ENCODE results near the gene NTF3. TPM values are rescaled to one million over a fixed set of nuclear protein-coding genes. Genes with fewer than 3 reads are reported as not detected.

Gene NTF3
- polyA plus RNA-seq, 1 of the 3 experiments (the other 2 are of a cell fraction): not detected

DNA sequence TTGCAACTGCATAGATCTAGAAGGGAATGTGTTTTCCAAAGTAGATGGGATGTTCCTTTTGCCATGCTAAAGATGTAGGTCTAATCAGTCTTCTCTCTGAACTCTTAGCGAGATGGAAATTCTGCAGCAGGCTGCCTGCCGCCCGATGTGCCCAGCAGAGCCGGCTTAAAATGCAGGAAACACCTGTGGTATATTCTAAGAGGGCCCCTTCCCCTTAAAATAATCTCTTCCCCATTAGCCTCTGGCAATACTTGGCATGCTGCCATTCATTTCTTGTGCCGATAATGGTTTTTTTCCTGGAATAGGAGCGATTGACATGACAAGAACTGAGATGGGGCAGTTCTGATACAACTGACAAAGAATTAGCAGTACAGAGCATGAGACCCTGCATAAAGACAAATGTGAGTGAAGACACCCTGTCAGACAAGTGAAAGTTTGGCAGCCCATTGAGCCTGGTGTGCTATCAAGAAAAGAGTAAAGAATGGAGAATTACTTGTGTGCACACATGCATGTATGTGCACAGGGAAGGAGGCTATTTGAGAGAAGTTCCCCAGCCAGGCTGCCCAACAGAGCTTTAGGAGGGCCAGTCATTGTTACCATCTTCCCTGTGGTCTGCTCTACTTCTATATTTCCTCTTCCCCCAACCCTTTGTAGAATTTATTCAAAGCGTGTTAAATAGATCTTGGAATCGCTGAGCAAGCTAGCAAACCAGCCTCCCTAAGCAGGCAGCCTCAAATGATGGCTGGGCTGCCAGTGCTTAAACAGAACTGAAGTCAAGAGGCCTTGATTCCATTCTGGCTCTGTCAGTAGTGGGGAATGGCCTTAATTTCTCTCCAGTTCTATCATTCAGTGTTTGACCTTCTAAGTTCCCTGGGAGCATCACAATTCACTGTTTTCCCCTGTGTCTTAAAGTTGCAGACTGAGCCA is 29.6 kb upstream of the NTF3 start (continued):
- TF ChIP-seq IRF3 (IDR thresholded peaks at IDR 0.05; ENCODE audit: low read depth, low read length) (no peak), RAD21 (IDR thresholded peaks at IDR 0.05; ENCODE audit: low read length) (no peak), RCOR1 (IDR thresholded peaks at IDR 0.05; ENCODE audit: low read length) (no peak)

- CTCF ChIA-PET: no interaction called here
Measured at GRCh38 chr12:5403411-5403810, 28.5 kb upstream of the NTF3 start.

More at GRCh38 chr12:5403411-5403810, 28.5 kb upstream of the NTF3 start:
- no peak overlapping the region for H3K27ac ChIP-seq (ENCODE audit: low read depth in 2 of 2, low read length in 1 of 2)
- no peaks in the 10 kb centered on the region for H3K4me1 ChIP-seq (ENCODE audit: control insufficient read depth in 1 of 2, insufficient read depth in 2 of 2, low read depth in 1 of 2, low read length in 1 of 2)
- WGBS (ENCODE audit: low lambda C conversion rate): 22% methylated on average over 3 of the region's 3 CpGs
- no peaks in the 10 kb centered on the region for H3K27me3 ChIP-seq (ENCODE audit: insufficient read depth)
- H3K79me2 ChIP-seq (ENCODE audit: insufficient read depth): no peaks in the 10 kb centered on the region
- DNase-seq: no peak
- no peaks in the 10 kb centered on the region for H3K9me2 ChIP-seq
- no peaks in the 10 kb centered on the region for H3K9me3 ChIP-seq
- H3K4me3 ChIP-seq (ENCODE audit: low read depth in 2 of 2, low read length in 1 of 2): no peak overlapping the region
- POLR2A ChIA-PET: interaction anchor here (0.6 kb wide), 1 partner anchor 9 kb away, joined by 4 read pairs; no protein-coding TSS in a partner anchor
- H3F3A ChIP-seq (replicated peaks; ENCODE audit: insufficient read depth): no peaks in the 10 kb centered on the region
- no peak overlapping the region for H2AFZ ChIP-seq (ENCODE audit: low read depth)
- no peaks in the 10 kb centered on the region for H4K20me1 ChIP-seq (ENCODE audit: insufficient read depth)
- H3K4me2 ChIP-seq: no peak overlapping the region; the same call in 1 of the 2 replicates
- TF ChIP-seq RFX5 (IDR thresholded peaks at IDR 0.05; ENCODE audit: low read length) (no peak), EP300 (IDR thresholded peaks at IDR 0.05; ENCODE audit: borderline replicate concordance in 1 of 2, low read depth in 1 of 2, low read length in 1 of 2) (no peak), FOXJ3 (CRISPR knock-in tag; IDR thresholded peaks at IDR 0.05) (no peak), MXI1 (IDR thresholded peaks at IDR 0.05; ENCODE audit: low read depth, low read length) (no peak), JUND (IDR thresholded peaks at IDR 0.05) (no peak), SMC3 (IDR thresholded peaks at IDR 0.05; ENCODE audit: low read depth, low read length) (no peak), RCOR1 (IDR thresholded peaks at IDR 0.05; ENCODE audit: low read length) (no peak), TCF12 (IDR thresholded peaks at IDR 0.05) (no peak), CTCF (IDR thresholded peaks at IDR 0.05) (no peak), GATA2 (CRISPR knock-in tag; IDR thresholded peaks at IDR 0.05) (no peak), POLR2AphosphoS5 (IDR thresholded peaks at IDR 0.05; ENCODE audit: low read depth, low read length) (no peak), GABPA (IDR thresholded peaks at IDR 0.05; ENCODE audit: low read depth) (no peak)
- TF ChIP-seq, protein P1, sequence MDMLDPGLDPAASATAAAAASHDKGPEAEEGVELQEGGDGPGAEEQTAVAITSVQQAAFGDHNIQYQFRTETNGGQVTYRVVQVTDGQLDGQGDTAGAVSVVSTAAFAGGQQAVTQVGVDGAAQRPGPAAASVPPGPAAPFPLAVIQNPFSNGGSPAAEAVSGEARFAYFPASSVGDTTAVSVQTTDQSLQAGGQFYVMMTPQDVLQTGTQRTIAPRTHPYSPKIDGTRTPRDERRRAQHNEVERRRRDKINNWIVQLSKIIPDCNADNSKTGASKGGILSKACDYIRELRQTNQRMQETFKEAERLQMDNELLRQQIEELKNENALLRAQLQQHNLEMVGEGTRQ (IDR thresholded peaks at IDR 0.05; ENCODE audit: borderline replicate concordance, low read depth, low read length): no peak
- H3K9ac ChIP-seq: no peak overlapping the region
- H3K36me3 ChIP-seq (replicated peaks in 1 of 2; ENCODE audit: control insufficient read depth in 1 of 2, insufficient read depth in 2 of 2, low read length in 1 of 2): no peaks in the 10 kb centered on the region
